GM04504 (cell line): ENCODE data around the gene GLT1D1.

Source experiments
- DNase-seq: peaks from one replicate; pipeline ENCODE4 v3.0.0-alpha.2; 2012; ENCODE audit warnings: low read depth

The GLT1D1 gene

DNA sequence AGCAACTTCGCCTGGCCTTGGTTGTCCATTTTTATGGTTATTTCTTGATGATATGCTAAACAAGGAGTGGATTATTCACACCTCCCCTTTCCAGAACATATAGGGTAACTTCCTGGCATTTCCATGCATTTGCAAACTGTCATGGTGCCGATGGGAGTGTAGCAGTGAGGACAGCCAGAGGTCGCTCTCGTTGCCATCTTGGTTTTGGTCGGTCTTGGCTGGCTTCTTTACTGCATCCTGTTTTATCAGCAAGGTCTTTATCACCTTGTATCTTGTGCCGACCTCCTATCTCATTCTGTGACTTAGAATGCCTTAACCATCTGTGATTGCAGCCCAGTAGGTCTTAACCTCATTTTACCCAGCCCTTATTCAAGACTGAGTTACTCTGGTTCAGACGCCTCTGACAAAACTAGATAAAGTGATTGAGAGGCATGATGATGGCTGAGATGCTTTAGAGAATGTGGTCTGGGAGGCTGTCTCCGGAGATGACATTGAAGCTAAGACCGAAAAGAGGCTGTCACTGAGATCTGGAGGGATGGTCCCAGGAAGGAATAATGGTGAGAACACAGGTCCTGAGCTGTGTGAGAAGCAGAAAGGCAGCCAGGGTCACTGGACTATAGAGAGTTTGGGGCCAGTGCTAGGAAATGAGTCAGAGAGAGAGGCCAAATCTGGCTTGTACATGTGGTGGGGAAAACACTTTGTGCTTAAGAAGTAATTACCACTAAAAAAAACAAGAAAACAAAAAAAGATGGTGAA, 2.9 kb downstream of the GLT1D1 start:
- DNase-seq: no peak

DNA sequence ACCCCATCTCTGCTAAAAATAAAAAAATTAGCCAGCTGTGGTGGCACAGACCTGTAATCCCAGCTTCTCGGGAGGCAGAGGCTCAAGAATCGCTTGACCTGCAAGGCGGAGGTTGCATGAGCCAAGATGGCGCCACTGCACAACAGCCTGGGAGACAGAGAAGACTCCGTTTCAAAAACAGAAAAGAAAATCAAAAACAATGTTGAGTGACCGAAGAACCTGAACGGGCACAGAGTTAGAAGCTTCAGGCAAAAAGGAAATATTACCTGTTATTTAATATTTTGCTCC, 3.5 kb downstream of the GLT1D1 start:
- DNase-seq: no peak

DNA sequence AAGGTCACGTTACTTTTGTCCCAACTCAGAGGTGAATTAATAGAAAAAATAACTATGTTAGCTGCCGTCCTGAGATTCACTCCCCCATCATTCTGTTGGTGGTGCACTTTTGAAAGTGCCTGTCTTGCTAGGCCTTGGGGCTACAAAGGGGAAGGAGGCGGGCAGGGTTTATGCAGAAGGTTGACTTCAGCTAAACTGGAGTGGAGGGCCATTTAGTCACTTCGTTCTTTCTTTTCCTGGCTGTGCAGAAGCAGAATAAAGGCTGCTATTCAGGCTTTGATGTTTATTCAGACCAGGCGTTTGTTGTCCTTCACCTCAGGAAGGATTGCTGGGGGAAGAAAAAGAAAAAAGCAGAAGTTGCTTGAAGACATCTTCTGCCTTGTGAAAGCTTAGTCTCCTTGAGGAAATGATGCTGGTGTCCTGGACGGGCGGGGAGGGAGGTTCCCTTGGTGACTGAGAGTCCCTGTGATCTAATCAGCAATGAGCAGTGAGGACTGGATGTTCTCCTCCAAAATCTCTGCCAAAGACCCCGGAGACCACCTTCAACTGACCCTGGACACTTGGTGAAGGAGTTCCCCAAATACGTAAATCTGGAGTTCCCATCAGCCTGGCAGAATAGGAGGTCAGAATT, 4.0 kb downstream of the GLT1D1 start:
- DNase-seq: no peak

DNA sequence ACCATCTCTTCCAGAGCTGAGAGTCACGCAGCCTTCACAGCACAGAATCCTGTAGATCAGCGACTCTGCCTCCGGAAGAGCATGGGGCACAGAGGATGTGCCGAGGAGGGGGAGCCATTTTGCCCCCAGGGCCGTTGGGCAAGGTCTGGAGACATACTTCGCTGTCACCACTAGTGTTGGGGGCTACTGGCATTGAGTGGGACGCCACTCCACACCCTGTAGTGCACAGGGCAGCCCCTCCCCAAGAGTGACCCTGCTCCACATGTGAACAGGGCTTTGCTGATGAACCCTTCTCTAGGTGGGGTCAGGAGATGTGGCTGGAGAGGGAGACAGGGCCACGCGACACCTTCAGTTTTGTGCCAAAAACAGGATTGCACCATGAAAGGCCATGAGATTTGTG, 6.0 kb downstream of the GLT1D1 start:
- DNase-seq: no peak

DNA sequence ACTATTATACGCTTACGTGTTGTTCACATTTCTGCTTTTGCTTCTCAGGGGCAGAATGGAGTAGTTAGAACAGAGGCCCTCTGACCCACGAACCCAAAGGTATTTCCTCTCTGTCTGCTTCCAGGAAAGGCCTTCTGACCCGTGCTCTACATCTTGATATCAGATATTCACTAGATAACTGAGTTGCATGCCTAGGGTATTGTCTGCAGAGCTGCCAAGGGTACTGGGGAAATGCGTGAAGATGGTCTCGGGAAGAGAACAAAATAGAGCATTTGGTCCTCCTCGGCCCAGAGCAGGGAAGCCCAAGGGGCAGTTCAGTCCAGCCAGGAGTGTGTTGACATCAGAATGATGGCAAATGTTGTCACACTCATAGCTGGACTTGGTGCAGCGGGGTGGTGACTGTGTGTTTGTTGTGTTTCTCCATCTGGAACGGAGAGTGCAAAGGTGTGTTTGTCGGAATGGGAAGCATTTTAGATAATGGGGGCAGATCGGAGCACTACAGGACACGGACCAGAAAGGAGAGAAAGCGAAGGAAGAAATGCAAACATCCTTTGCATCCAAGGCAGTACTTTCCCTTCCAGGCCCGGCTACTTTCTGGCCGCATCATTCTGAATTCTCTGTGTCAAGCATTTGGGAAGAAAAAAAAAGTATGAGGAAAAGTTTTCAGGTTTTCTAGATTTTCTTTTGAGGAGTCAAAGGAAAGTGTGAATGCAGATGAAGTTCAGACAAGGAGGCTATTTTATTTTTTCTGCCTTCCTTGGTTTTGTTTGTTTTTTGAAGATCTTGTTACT, 8.1 kb downstream of the GLT1D1 start:
- DNase-seq: no peak

DNA sequence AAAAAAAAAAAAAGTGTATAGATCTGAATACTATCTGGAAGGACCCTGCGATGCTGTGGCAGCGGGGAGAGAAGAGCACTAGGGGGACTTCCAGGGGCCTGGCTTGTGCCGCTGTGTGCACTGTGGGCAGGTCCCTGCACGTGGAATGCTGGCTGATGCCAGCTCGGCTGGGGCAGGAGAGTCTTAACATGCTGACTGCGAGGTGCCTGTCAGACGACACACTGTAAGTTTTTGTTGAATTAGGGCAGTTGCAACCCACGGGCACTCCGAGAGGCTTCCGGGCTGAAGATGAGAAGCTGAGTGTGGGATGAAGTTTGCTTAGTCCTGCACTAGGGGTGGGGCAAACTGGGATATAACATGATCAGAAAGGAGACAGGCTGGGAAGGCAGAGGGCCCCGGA, 10.7 kb downstream of the GLT1D1 start:
- DNase-seq: no peak

DNA sequence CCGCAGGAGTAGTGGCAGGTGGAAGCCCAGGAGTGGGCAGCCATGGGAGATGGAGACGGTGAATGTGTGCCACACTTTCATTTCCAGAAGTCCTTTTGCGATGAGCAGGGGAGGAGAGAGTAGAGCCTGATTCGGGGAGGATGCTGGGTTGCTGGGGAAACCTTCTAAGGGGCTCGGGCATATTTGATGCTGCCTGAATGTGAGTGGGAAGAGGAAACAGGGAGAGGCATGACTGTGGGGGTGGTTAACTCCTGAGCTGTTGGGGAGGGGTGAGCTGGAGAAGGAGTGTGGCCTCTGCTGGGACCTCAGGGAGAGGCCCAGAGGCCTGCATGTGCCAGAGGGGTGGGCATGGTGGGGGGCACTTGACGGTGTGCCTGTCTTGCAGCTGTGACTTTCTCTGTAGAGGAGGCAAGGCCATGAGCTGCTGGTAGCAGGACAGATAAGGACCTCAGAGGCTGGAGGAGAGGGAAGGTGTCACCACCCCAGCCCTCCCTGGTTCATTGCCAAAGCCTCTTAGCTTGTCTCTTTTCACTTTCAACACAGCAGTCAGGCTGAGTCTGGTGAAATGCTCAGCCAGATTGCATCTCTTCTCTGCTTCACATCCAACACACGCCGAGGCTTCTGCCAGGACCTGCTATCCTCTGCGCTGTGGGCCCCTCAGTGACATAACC, 11.4 kb downstream of the GLT1D1 start:
- DNase-seq: no peak

DNA sequence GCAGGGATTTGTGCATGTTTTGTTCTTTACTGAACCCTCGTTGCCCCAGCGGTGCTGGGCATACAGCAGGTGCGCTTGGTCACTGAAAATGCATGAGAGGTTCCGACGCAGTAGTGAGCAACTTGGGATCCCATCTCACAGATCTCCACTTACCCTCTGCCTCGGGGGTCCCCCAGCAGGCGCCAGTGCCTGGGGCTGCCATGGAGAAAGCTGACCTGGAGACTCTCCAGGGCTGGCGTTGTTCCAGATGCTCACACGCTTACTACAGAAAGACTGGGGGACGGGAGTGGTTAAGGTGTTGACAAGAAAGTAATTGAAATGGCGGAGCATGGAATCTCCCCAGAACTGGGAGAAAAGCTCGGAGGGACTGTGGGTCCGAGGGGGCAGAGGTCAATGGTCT, 14.2 kb downstream of the GLT1D1 start:
- DNase-seq: no peak

DNA sequence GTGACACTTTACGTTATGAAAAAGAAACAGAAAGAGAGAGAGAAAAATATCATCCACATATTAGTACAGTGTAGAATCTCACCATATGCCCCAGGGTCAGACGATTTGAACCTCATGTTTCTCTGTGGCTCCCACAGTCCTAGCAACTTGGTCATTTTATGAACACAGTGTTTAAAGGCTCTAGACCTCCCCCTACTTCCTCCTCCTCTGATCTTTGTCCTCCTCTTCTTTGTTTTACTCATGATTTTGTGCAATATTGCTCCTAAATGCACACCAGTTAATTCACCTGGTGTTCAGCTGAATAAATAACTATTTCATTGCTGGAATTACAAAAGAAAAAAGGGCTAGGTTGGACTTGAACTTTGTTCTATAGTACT, 18.2 kb downstream of the GLT1D1 start:
- no peak for DNase-seq

DNA sequence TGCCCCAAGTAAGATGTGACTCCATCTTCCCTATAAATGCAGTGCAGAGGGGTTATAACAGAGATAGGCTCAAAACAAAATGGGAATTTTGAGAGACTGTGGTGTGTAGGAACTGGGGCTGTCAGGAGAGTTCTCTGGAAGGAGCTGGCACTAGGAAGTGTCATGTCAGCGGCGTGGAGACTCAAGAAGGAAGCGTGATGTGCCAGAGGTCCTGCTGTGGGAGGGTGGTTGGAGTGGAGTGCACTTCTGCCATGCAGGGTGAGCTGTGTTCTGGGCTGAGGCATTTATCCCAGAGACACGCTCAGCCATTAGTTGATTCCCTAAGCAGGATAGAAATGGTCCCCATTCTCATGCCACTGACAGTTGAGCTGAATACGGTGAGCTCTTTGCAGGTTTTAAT, 19.0 kb downstream of the GLT1D1 start:
- no peak for DNase-seq

DNA sequence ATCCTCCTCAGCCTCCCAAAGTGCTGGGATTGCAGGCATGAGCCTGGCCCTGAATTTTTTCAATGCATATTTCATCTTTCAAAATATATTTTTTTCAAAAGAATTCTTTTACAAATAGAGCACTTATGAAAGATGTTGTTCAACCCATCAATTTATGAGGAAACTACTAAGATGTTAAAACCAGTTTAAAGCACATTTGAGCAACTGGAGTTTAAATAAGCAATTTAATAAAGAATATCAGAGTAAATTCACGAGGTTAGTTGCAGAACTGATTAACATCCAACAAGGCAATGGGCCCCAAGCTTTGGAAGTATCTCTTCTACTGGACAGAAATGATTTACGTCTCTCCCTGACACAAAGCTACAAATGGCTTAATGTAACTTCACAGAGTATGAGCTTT, 23.3 kb downstream of the GLT1D1 start:
- DNase-seq: no peak

DNA sequence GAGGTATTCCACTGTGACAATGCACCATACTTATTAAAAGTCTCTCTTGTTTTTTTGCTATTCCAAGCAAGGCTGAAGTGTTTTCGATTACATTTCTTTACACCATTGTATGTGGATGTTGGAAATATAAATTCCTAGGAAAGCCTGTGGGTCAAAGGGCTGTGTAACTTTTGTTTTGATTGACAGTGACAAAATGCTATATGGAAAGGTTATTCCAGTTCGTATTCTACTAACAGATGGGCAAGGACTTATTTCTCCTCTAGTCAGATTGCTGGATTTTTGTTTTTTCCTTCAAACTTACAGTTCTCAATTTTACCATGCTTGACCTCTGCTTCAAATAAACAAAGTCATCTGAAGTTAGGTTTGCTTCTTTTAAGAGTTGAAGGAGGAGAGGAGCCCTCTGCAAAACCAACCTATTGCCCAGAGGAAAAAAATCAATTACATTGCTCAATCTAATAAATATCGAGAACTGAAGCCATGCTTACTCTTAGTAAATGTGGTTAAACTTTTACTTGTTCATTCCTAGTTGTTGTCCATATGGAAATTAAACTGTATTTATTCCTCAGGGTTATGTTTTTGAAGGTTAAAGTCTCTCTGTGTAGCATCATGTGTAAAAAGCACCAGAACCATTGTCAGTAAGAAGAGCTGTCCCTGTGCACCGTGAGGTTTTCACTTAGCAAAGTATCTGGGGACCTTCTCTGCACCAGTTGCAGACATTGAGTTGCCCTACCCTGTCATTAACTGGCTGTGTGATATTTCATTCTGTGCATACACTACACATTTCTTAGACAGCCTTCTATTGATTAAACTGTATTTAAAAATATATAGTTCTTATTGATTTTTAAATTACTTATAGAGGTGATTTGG, 26.9 kb downstream of the GLT1D1 start:
- DNase-seq: no peak

DNA sequence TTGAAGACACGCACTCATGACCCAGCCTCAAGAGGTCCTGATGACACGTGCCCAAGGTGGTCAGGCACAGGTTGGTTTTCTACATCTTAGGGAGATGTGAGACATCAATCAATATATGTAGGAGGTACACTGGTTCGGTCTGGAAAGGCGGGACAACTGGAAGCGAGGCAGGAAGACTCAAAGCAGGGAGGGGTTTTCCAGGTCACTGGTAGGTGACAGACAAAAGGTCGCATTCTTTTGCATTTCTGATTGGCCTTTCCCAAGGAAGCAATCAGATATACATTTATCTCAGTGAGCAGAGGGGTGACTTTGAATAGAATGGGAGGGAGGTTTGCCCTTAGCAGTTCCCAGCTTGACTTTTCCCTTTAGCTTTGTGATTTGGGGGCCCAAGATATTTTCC, 38.6 kb downstream of the GLT1D1 start:
- no peak for DNase-seq

DNA sequence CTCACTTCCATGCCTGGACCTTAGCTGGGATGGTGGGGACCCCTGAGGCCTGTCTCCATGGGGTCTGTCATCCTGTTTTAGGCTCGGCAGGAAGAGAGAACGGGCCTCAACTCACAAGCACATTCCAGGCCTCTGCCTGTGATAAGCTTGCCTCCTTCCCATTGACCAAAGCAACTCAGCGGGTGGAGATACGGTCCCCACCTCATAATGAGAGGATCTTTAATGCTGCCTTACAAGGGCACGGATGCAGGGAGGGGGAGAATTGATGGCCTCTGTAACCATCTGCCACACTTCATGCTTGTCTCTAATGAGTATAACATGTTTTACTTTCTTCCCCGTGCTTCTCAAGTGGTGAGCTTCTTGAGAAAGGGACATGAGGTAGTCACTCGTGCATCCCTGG, 50.0 kb downstream of the GLT1D1 start:
- no peak for DNase-seq

DNA sequence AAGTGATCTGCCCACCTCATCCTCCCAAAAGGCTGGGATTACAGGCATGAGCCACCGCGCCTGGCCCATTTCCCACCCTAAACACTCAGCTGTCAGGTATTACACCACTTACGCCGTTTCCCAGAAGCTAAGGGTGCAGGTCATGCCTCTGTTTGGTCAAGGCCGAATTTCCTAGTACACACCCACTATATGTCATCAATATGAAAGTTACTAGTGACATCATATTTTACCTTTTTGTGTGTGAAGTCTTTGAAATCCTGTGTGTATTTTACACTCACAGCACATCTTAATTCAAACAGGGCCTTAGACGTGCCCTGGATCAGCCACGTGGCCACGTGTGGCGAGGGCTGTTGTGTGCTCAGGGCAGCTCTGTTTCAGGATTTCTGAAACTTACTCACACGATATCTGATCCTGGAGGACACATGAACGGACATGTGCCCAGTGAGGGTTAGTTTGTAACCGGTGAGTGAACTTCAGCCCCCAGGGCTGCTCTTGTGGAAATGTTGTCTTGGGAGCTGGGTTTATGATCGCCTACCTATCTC, 51.8 kb downstream of the GLT1D1 start:
- no peak for DNase-seq

DNA sequence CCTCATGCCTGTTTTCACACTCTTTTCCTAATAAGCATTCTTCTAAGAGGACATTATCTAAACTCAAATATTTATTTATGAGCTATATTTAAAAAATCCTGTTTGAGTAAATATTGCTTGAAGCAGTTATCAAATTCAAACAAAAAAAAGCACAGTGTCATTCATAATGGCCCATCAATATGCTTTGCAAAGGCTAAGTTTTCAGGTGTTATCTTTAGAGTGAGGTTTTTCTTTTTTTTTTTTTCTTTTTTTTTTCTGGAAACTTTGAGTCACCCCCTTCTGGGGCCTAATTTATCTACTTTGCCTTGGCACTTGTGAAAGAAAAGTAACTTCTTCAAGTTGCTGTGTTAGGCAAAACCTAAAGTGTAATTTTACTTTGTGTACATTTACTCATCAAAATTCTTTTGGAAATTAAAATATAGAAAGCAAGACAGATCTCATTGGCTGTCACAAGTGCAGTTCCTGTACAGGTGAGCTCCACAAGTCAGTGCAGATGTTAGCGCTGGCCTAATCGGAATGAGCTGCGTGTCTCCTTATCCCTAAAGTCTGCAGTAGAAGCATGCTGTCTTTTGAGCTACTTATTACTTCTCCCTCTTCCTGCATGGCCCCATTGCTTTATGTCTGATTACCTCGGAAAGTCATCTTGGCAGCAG, 53.3 kb downstream of the GLT1D1 start:
- no peak for DNase-seq

DNA sequence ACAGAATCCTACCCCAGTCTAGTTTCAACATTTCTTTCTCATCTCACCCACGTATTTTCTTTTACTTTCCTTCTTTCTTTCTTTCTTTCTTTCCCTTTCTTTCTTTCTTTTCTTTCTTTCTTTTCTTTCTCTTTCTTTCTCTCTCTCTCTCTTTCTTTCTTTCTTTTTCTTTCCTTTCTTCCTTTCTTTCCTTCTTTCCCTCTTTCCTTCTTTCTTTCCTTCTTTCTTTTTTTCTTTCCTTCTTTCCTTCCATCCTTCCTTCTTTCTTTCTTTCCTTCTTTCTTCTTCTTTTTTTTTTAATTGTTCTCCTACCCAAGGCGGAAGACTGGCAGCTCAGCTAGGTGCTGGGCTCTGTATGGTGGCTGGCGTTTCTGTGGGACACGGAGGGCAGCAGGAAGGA, 55.0 kb downstream of the GLT1D1 start:
- DNase-seq: no peak

DNA sequence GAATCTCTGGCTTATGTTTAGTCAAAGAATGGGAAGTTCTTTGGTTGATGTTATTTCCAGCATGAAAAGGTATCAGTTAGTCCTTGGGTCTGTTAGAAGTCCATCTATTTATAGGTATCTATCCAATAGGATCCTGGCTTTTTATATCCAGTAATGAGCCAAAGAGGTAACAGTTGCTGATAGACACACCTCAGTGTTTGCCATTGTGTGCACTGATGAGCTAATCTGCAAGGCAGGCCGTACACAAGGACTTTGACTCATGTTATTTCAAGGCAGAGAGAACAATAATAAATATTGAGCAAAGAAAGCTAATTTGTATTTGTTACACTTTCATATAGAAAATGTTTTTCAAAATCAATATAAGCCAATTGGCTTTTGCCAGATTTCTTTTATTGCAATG, 56.4 kb downstream of the GLT1D1 start:
- DNase-seq: no peak

DNA sequence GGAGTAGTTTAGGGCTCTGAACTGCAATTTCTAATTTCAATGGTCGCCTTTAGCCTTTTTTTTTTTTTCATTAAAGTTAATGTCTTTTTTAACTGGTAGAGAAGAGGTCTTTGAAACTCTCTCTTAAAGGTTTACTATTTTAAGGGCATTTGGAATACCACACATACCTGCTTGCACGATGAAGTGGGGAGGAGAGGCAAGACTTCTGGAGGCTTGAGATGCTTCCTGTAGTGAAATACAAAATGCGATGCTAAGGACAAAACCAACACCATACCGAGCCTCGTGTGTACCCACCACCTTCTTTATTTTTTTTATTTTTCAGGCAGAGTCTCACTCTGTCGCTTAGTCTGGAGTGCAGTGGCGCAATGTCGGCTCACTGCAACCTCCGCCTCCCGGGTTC, 57.4 kb downstream of the GLT1D1 start:
- no peak for DNase-seq

DNA sequence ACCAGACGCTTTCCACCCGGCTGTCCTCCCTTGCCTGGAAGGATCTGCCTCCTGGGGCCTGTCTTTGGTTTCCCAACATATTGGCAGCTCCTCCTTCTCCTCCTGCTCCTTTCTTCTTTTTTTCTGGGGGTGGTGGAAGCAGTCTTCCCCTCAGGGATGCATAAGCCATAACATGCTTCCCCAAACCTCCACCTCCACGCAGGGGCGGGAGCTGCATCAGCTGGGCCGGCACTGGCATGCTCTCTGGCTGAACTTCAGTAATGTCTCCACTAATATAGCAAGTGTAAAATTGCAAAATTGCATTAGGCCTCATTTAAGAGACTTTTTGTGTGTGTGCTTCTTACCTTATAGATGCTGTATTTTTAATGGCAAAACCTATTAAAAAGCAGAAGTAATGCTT, 58.6 kb downstream of the GLT1D1 start:
- no peak for DNase-seq

DNA sequence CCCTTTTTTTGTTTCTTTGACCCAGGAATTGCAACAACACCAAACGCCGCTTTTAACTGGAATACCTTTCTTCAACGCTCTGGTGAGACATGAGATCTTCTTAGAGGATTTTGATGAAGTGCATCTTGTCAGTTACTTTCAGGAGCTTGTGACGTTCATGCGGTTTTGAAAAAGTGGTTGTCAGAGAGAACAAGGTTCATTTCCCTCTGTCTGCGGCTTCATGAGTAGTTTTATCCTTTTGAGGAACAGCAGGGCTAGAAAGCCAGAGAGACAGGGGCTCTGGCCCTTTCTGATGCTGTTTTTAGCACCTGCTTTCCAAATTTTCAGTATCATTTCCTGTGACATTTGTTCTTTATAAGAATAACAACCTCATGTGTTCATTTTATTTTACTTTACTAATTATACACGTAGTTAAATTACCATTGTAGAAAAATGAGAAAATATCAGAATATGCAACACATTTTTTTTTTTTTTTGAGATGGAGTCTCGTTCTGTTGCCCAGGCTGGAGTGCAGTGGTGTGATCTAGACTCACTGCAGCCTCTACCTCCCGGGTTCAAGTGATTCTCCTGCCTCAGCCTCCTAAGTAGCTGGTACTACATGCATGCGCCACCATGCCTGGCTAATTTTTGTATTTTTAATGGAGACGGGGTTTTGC, 61.8 kb downstream of the GLT1D1 start:
- DNase-seq: no peak
